A673 (cell line): ENCODE measurements around the gene GRIPAP1.

Source experiments
- CTCF ChIP-seq: fragments of 300-800, 200-600 bp; sonication (generic); conservative IDR thresholded peaks from 2 replicates; pipeline ENCODE4 v1.5.1; 2017; ENCODE audit warnings: low read depth, mild to moderate bottlenecking, antibody characterized with exemption, low read length, moderate library complexity, mixed read lengths
- EZH2 ChIP-seq: fragments of 200-600 bp; sonication (generic); IDR thresholded peaks from 2 replicates; pipeline ENCODE4 v1.6.1; 2017; ENCODE audit warnings: borderline replicate concordance, low read depth, mild to moderate bottlenecking, mixed read lengths, antibody characterized with exemption, low read length; ENCODE audit not compliant: poor library complexity, severe bottlenecking

DNA sequence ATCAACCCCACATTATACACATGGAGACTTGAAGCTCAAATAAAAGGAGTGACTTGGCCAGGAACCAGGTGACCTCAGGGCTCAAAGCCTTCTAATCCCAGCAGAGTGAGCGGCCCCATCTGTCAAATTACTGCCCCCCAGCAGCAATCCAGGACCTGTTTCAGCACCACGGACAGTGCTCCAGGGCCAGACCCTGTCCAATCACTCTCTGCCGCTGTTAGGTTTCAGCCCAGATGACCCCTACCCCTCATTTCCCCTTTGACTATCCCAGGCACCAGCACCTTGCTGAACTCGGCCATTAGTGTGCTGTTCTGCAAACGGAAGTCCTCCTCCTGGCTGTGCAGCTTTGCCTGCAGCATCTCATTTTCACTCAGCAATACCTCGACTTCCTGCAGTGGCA, 5.1 kb downstream of the GRIPAP1 start:
- TF ChIP-seq CTCF (no peak), EZH2 (no peak)
